Measurements from ENCODE around the gene PTPRN2. TPM values are rescaled to one million over a fixed set of nuclear protein-coding genes. Genes with fewer than 3 reads are reported as not detected.

The PTPRN2 gene
- total RNA-seq, 1 donor from 2014 or later, result 1.8 TPM

DNA sequence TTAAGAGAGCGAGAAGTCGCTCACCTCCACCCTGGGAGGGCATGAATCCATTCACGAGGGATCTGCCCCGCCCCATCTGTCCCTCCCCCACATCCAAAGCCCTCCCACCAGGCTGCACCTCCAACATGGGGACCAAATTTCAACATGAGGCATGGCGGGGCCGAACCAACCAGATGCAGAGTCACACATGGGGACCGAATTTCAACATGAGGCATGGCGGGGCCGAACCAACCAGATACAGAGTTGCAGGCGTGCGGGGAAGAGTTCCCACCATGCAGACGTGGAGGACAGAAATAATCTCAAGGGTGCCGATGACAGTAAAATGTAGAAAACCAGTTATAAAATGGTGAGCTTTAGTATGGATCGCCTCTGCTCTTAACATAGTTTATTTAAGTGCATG lies 686.5 kb downstream of the PTPRN2 start:
- Mint-ChIP-seq H3K4me1 (no peaks in the 10 kb centered on the region), H3K4me3 (no peak overlapping the region), H3K27ac (no peak overlapping the region), H3K36me3 (ENCODE audit: low read depth) (no peaks in the 10 kb centered on the region), H3K27me3 (no peaks in the 10 kb centered on the region), H3K9me3 (no peaks in the 10 kb centered on the region)
- ATAC-seq (ENCODE audit: low read depth) (no peak), DNase-seq (no peak)
- ChIA-PET CTCF (no interaction called here), POLR2A (no interaction called here)
- TF ChIP-seq, protein P1, sequence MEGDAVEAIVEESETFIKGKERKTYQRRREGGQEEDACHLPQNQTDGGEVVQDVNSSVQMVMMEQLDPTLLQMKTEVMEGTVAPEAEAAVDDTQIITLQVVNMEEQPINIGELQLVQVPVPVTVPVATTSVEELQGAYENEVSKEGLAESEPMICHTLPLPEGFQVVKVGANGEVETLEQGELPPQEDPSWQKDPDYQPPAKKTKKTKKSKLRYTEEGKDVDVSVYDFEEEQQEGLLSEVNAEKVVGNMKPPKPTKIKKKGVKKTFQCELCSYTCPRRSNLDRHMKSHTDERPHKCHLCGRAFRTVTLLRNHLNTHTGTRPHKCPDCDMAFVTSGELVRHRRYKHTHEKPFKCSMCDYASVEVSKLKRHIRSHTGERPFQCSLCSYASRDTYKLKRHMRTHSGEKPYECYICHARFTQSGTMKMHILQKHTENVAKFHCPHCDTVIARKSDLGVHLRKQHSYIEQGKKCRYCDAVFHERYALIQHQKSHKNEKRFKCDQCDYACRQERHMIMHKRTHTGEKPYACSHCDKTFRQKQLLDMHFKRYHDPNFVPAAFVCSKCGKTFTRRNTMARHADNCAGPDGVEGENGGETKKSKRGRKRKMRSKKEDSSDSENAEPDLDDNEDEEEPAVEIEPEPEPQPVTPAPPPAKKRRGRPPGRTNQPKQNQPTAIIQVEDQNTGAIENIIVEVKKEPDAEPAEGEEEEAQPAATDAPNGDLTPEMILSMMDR (IDR thresholded peaks at IDR 0.05), result no peak
- intact Hi-C loops (cut with micrococcal nuclease), result no loop called here

GRCh38 chr7:157900556-157900955 lies 687.1 kb downstream of the PTPRN2 start:
- Mint-ChIP-seq H3K36me3 (ENCODE audit: low read depth) (no peaks in the 10 kb centered on the region), H3K4me1 (no peaks in the 10 kb centered on the region), H3K4me3 (no peak overlapping the region), H3K27ac (no peak overlapping the region), H3K9me3 (no peaks in the 10 kb centered on the region), H3K27me3 (no peaks in the 10 kb centered on the region)
- intact Hi-C loops (cut with micrococcal nuclease), result no loop called here
- DNase-seq (no peak), ATAC-seq (ENCODE audit: low read depth) (no peak)
- TF ChIP-seq, protein P1 (IDR thresholded peaks at IDR 0.05), result no peak
- ChIA-PET POLR2A (no interaction called here), CTCF (no interaction called here)

DNA sequence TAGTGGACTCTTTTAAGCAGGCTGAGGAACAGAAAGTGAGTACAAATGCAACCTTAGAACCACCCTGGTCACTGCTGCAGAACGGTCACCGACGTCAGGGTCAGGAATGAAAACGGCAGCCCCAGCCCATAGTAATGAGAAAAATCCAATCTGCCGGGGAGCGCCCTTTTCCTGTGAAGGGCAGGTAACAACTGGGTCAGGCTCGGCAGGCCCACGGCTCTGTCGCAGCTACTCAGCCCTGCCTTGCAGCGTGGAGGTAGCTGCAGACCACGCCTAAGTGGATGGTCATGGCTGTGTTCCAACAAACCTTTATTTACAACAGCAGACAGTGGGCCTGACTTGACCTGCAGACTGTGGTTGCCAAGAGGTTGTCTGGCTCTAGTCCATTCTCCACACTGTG lies 687.6 kb downstream of the PTPRN2 start:
- Mint-ChIP-seq H3K27me3 (no peaks in the 10 kb centered on the region), H3K4me1 (no peaks in the 10 kb centered on the region), H3K9me3 (no peaks in the 10 kb centered on the region), H3K27ac (no peak overlapping the region), H3K4me3 (no peak overlapping the region), H3K36me3 (ENCODE audit: low read depth) (no peaks in the 10 kb centered on the region)
- CTCF ChIA-PET, result no interaction called here
- POLR2A ChIA-PET, result no interaction called here
- DNase-seq (no peak), ATAC-seq (ENCODE audit: low read depth) (no peak)
- TF ChIP-seq, protein P1 (IDR thresholded peaks at IDR 0.05), result no peak
- intact Hi-C loops (cut with micrococcal nuclease), result no loop called here

DNA sequence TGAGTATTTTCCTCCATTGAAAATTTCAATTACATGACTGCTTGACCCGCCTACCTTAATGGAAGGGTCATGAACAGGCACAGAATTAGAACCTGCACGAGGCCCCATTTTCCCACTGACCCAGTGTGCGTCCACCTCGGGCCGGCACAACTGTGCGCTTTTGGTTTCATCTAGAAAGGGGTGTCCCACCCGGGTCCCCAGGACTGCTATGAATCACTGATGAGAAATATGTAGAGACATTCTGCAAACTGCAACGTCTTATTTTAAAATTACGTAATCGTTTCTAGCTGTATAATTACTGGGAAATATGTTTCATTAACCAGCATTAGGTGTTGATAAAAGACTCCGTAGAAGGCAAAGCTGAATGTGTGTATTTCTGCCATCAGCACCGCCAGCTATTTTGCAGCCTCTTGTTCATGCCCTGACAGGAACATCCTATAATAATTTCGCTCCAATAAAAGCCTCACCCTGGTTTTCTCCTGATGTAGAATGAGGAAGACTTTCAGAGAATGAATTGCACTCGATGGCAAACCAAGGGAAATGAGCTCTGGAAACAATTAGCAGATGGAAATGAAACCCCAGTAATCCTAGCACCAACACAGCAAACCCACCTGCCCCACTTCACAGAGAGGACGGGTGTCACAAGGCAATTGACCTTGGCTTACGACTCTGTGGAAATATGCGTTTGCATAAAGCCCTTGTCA lies 688.7 kb downstream of the PTPRN2 start:
- intact Hi-C loops (cut with micrococcal nuclease), result no loop called here
- DNase-seq (no peak), ATAC-seq (ENCODE audit: low read depth) (no peak)
- Mint-ChIP-seq H3K9me3 (no peaks in the 10 kb centered on the region), H3K4me1 (no peaks in the 10 kb centered on the region), H3K4me3 (no peak overlapping the region), H3K27me3 (no peaks in the 10 kb centered on the region), H3K27ac (no peak overlapping the region), H3K36me3 (ENCODE audit: low read depth) (no peaks in the 10 kb centered on the region)
- TF ChIP-seq, protein P1 (IDR thresholded peaks at IDR 0.05), result no peak
- ChIA-PET POLR2A (no interaction called here), CTCF (no interaction called here)

GRCh38 chr7:157898261-157898660 lies 689.4 kb downstream of the PTPRN2 start:
- TF ChIP-seq, protein P1 (IDR thresholded peaks at IDR 0.05), result no peak
- no peaks in the 10 kb centered on the region for H3K4me1 Mint-ChIP-seq
- H3K36me3 Mint-ChIP-seq (ENCODE audit: low read depth), result no peaks in the 10 kb centered on the region
- no peaks in the 10 kb centered on the region for H3K27me3 Mint-ChIP-seq
- intact Hi-C loops (cut with micrococcal nuclease), result no loop called here
- POLR2A ChIA-PET, result no interaction called here
- no peaks in the 10 kb centered on the region for H3K9me3 Mint-ChIP-seq
- no peak overlapping the region for H3K27ac Mint-ChIP-seq
- ATAC-seq (ENCODE audit: low read depth), result no peak
- H3K4me3 Mint-ChIP-seq, result no peak overlapping the region
- DNase-seq, result no peak
- CTCF ChIA-PET, result no interaction called here
